Body of pancreas (tissue), 4 donors: ENCODE data around the gene AP3B1. TPM values are rescaled to one million over a fixed set of nuclear protein-coding genes. Genes with fewer than 3 reads are reported as not detected.
A peak's percentile ranks its signal among the peaks of the same experiment; 100 is the strongest.

ENCODE experiments used
- ATAC-seq: fragments of 150-250 bp; one replicate; pipeline ENCODE4 v1.9.1; 2016
- DNase-seq, 4 donors: peaks; one replicate each; pipeline ENCODE4 v3.0.0-alpha.2; 2019
- H3K27ac ChIP-seq, 4 donors: fragments of 200-600 bp; sonication (generic); 1 replicate in 3 of 4; 2 replicates in 1 of 4; pipeline versions ENCODE4 v1.5.1 to v1.6.1; 2016 to 2019; ENCODE audit warnings: mild to moderate bottlenecking in 1 of 4, mixed read lengths in 1 of 4, moderate library complexity in 1 of 4
- H3K27me3 ChIP-seq, 2 donors: fragments of 200-600 bp; sonication (generic); one replicate each; pipeline ENCODE4 v1.6.0; 2016; ENCODE audit warnings: mild to moderate bottlenecking in 1 of 2
- H3K36me3 ChIP-seq, 2 donors: fragments of 200-600 bp; sonication (generic); replicated peaks in 1 of 2; 2 replicates each; pipeline ENCODE4 v1.5.1; 2016; ENCODE audit warnings: low read depth in 2 of 2; ENCODE audit not compliant: insufficient read depth in 1 of 2
- H3K4me1 ChIP-seq: fragments of 200-600 bp; sonication (generic); one replicate; pipeline ENCODE4 v1.6.0; 2016
- H3K4me3 ChIP-seq, 2 donors: fragments of 200-600 bp; sonication (generic); 1 replicate in 1 of 2; 2 replicates in 1 of 2; pipeline ENCODE4 v1.5.1; 2016 to 2019
- H3K9me3 ChIP-seq, 3 donors: fragments of 200-600 bp; sonication (generic); 1 replicate in 2 of 3; 2 replicates in 1 of 3; pipeline ENCODE4 v1.5.1; 2016
- POLR2A ChIP-seq, 3 donors: fragments of 450-650 bp; IDR thresholded peaks; one replicate each; pipeline ENCODE4 v1.6.1; 2016; ENCODE audit warnings: antibody characterized with exemption in 3 of 3, mild to moderate bottlenecking in 2 of 3
- WGBS, 2 donors: methylation state at CpG; one replicate each; pipeline ENCODE4 v1.1.5; 2017; 5-methylcytosine and 5-hydroxymethylcytosine counted together
- intact Hi-C: fragments of 100-400 bp; cut with DNase I; formaldehyde crosslinking; loops from one replicate; pipeline ENCODE4 v1.15.1; 2023
- total RNA-seq, 2 donors: library from RNA; depleted of rRNA; stranded (reverse); fragments of >200 nt; gene quantifications; one replicate each; pipeline ENCODE4 v1.1.0, GENCODE V29; 2016
- TF ChIP-seq, protein P1 (sequence below), 7 experiments: fragments of 450-650 bp in 4 of 7; fragments of 200-600 bp in 3 of 7; sonication (generic) in 3 of 7; IDR thresholded peaks; one replicate each; pipeline ENCODE4 v1.5.1; 2016 to 2019; ENCODE audit warnings: antibody characterized with exemption in 7 of 7

AP3B1 gene
- total RNA-seq, 2 donors from 2014 or later: 23.6 to 32.3 TPM

DNA sequence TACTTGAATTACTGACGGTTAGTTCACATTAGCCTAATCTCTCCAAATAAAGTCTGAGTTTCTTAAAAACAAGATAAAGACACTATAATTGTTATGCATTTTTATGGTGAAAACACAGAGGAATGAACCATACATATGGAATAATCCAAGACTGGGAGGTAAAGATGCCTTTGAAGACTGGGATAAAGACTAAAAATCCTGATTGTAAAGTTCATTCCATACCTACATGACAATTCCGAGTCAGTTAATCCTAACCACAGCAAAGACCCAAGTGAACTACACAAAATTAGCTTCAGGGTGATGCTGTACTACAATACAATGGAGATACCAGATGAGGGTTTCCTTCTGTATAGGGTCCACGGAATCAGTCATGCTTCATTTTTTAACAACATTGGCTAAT is 6.3 kb downstream of the AP3B1 start:
- ATAC-seq: no peak
- TF ChIP-seq, protein P1, sequence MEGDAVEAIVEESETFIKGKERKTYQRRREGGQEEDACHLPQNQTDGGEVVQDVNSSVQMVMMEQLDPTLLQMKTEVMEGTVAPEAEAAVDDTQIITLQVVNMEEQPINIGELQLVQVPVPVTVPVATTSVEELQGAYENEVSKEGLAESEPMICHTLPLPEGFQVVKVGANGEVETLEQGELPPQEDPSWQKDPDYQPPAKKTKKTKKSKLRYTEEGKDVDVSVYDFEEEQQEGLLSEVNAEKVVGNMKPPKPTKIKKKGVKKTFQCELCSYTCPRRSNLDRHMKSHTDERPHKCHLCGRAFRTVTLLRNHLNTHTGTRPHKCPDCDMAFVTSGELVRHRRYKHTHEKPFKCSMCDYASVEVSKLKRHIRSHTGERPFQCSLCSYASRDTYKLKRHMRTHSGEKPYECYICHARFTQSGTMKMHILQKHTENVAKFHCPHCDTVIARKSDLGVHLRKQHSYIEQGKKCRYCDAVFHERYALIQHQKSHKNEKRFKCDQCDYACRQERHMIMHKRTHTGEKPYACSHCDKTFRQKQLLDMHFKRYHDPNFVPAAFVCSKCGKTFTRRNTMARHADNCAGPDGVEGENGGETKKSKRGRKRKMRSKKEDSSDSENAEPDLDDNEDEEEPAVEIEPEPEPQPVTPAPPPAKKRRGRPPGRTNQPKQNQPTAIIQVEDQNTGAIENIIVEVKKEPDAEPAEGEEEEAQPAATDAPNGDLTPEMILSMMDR (IDR thresholded peaks at IDR 0.05): no peak
- TF ChIP-seq POLR2A (IDR thresholded peaks at IDR 0.05): no peak
- H3K4me3 ChIP-seq: no peak overlapping the region
- no peak for DNase-seq
- intact Hi-C loops: no loop called here
- peaks cover 12% of the 10 kb centered on the region for H3K4me1 ChIP-seq
- H3K9me3 ChIP-seq: no peaks in the 10 kb centered on the region
- H3K27ac ChIP-seq: no peak overlapping the region
- no peaks in the 10 kb centered on the region for H3K27me3 ChIP-seq
- H3K36me3 ChIP-seq: no peaks in the 10 kb centered on the region
- 71 to 93% methylated on average over 3 of the region's 3 CpGs for WGBS, 2 donors

DNA sequence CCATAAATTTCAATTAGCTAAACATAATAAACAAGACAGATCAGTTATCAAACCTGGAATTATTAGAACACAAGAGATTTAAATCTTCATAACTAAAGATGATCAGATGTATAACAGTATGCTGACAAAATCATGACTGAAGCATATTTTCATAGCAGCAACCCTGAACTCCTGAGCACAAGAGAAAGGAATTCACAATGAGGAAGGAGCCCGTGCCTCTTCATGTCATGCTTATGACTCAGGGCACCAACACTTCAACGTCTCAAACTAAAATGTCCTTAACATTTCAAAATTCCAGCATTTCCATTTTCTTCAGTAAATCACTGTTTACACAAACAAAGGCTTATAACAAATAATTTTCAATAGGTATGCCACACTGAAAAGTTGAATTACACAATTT is 6.7 kb downstream of the AP3B1 start:
- DNase-seq (peak in 1 of 4 donors; percentile 17), ATAC-seq (no peak)
- H3K36me3 ChIP-seq: no peaks in the 10 kb centered on the region
- H3K27me3 ChIP-seq: no peaks in the 10 kb centered on the region
- no peak overlapping the region for H3K27ac ChIP-seq
- TF ChIP-seq POLR2A (IDR thresholded peaks at IDR 0.05): no peak
- TF ChIP-seq, protein P1 (IDR thresholded peaks at IDR 0.05): no peak
- H3K4me3 ChIP-seq: no peak overlapping the region
- WGBS, 2 donors: 55 to 79% methylated on average over 2 of the region's 2 CpGs
- peaks cover 8% of the 10 kb centered on the region for H3K4me1 ChIP-seq
- intact Hi-C loops: no loop called here
- no peaks in the 10 kb centered on the region for H3K9me3 ChIP-seq

DNA sequence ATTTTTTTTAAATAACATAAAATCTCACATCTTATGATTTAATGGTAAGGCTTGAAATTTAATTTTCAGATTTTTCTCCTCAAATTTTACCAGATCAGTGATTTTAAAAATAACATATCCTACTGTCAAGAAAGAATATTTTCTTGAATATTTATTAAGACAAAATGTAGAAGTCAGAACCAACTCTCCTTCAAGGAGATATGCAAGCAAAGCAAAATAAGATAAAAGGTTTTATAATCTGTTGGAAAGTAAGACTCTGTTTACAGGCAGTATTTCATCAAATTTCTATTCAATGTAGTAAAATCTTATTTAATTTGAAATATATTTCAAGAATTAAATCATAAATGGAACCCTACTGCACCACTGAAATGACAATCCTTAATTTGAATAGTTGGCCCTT is 7.3 kb downstream of the AP3B1 start:
- DNase-seq (no peak), ATAC-seq (no peak)
- Histone ChIP-seq H3K4me3 (no peak overlapping the region), H3K36me3 (no peaks in the 10 kb centered on the region), H3K4me1 (peaks cover 1% of the 10 kb centered on the region), H3K9me3 (no peaks in the 10 kb centered on the region), H3K27me3 (no peaks in the 10 kb centered on the region), H3K27ac (no peak overlapping the region)
- no peak for TF ChIP-seq POLR2A (IDR thresholded peaks at IDR 0.05)
- TF ChIP-seq, protein P1 (IDR thresholded peaks at IDR 0.05): no peak
- intact Hi-C loops: no loop called here

DNA sequence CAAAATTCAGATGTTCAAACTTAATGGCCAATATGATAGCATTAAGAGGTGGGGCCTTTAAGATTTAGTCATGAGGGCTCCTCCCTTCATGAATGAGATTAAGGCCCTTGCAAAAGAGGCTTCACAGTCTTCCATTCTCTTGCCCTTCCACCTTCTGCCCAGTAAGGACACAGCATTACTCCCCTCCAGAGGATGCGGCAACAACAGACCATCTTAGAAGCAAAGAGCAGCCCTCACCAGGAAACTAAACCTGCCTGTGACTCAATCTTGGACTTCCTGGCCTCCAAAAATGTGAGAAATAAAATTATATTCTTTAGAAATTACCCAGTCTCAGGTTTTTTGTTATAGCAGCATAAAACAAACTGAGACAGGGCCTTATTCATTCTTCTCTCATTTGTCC is 8.2 kb downstream of the AP3B1 start:
- TF ChIP-seq POLR2A (IDR thresholded peaks at IDR 0.05): no peak
- ATAC-seq: no peak
- Histone ChIP-seq H3K27me3 (no peaks in the 10 kb centered on the region), H3K4me3 (no peak overlapping the region), H3K36me3 (no peaks in the 10 kb centered on the region), H3K4me1 (no peaks in the 10 kb centered on the region), H3K27ac (no peak overlapping the region), H3K9me3 (no peaks in the 10 kb centered on the region)
- 41 to 100% methylated on average over 1 of the region's 1 CpG for WGBS, 2 donors
- intact Hi-C loops: no loop called here
- DNase-seq: no peak

DNA sequence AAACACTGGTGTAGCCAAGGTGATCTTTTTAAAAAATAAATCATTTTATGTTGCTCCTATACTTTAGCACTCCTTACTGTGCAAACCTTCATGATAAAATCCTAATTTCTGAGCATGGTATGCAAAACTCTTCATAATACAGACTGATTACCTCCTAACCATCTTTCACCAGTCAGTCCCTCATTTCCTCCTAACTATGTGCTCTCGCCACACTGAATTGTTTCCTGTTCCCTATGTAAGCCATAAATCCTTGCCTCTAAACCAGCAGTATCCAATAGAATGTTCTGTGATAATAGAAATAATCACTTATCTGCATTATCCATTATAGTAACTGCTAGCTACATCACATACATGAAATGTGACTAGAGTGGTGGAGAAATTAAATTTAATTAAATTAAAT is 10.7 kb downstream of the AP3B1 start:
- TF ChIP-seq, protein P1 (IDR thresholded peaks at IDR 0.05): no peak
- no peak for TF ChIP-seq POLR2A (IDR thresholded peaks at IDR 0.05)
- Histone ChIP-seq H3K36me3 (no peaks in the 10 kb centered on the region), H3K27ac (no peak overlapping the region), H3K9me3 (no peaks in the 10 kb centered on the region), H3K4me3 (no peak overlapping the region), H3K27me3 (no peaks in the 10 kb centered on the region), H3K4me1 (peaks cover 7% of the 10 kb centered on the region)
- DNase-seq (no peak), ATAC-seq (no peak)
- intact Hi-C loops: no loop called here
- WGBS, 2 donors: 83 to 85% methylated on average over 1 of the region's 1 CpG
